OCI-LY1 (cell line): ENCODE results near the gene CXCR5.

ENCODE experiments used
- EZH2 ChIP-seq: fragments of 200-600 bp; sonication (generic), shearing (Covaris generic); IDR thresholded peaks from 2 replicates; pipeline ENCODE4 v1.8.0; 2017; ENCODE audit warnings: borderline replicate concordance, mixed run types, mild to moderate bottlenecking, antibody characterized with exemption, low read length, moderate library complexity, mixed read lengths
- TF ChIP-seq, protein P1 (sequence below): fragments of 200-600 bp; sonication (generic), shearing (Covaris generic); IDR thresholded peaks from 2 replicates; pipeline ENCODE4 v1.5.1; 2017; ENCODE audit warnings: mild to moderate bottlenecking, antibody characterized with exemption, low read length, moderate library complexity, mixed read lengths

DNA sequence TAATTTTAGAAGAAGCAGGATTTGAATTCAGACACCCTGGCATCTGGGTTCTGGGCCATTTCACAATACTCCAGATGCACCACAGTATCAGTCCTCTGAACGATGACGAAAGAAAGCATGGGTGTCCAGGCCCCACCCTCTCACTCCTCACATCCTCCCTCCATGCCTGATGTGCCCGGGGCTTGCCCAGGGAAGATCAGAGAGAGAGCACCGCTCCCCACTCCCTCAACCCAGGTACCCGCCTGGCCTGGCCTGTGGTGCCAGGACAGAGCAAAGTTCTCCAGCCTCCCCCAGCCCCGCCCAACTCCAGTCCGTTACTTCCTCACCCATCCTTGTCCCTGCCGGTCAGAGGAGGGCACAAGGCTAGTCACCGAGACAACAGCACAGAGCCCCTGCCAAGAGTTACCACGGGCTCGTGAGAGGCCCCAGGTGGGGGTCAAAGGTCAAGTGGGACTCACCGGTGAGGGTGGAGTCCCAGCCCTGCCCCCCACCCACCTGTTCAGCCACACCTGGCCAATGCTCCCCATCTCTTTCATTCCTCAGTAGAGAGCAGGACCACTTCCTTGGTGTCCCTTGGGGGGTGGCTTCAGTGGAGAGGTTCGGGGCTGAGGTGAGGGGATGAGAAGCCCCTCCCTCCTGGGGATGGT lies 33.9 kb downstream of the CXCR5 start:
- TF ChIP-seq, protein P1, sequence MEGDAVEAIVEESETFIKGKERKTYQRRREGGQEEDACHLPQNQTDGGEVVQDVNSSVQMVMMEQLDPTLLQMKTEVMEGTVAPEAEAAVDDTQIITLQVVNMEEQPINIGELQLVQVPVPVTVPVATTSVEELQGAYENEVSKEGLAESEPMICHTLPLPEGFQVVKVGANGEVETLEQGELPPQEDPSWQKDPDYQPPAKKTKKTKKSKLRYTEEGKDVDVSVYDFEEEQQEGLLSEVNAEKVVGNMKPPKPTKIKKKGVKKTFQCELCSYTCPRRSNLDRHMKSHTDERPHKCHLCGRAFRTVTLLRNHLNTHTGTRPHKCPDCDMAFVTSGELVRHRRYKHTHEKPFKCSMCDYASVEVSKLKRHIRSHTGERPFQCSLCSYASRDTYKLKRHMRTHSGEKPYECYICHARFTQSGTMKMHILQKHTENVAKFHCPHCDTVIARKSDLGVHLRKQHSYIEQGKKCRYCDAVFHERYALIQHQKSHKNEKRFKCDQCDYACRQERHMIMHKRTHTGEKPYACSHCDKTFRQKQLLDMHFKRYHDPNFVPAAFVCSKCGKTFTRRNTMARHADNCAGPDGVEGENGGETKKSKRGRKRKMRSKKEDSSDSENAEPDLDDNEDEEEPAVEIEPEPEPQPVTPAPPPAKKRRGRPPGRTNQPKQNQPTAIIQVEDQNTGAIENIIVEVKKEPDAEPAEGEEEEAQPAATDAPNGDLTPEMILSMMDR, result no peak
- TF ChIP-seq EZH2, result no peak
